NB4 (cell line): ENCODE results near the gene SERTAD3.

Experiments
- CTCF ChIP-seq: IDR thresholded peaks from one replicate; pipeline ENCODE4 v1.5.1; 2012; ENCODE audit warnings: low read depth, low read length
- MAX ChIP-seq: IDR thresholded peaks from 2 replicates; pipeline ENCODE4 v1.6.1; 2011; ENCODE audit warnings: low read depth, low read length
- MYC ChIP-seq: IDR thresholded peaks from 2 replicates; pipeline ENCODE4 v1.6.1; 2011; ENCODE audit warnings: low read depth, low read length
- POLR2A ChIP-seq: IDR thresholded peaks from 2 replicates; pipeline ENCODE4 v1.6.1; 2011; ENCODE audit warnings: mild to moderate bottlenecking; ENCODE audit not compliant: insufficient read length; ENCODE audit errors: extremely low read depth

- TF ChIP-seq CTCF, result no peak
- no peak for TF ChIP-seq POLR2A
- no peak for TF ChIP-seq MAX
- no peak for TF ChIP-seq MYC
Observed at GRCh38 chr19:40474737-40475136, 30.6 kb upstream of the SERTAD3 start.
